Activated CD8-positive, alpha-beta memory T cell treated with anti-CD3 and anti-CD28 coated beads, Interleukin-2, amount 50 U/mL, for 4 hours (primary cell): ENCODE data around the gene TRMT10B.
A peak's percentile ranks its signal among the peaks of the same experiment; 100 is the strongest.
"Not testable (repeated sequence)": the region's sequence is repeated elsewhere in the genome, so short reads cannot be mapped to it uniquely, and the experiment has no call there.

Experiments
- DNase-seq: peaks from one replicate; pipeline ENCODE4 v3.0.0-alpha.2; 2020

TRMT10B gene

GRCh38 chr9:37753489-37754190 is at the start of gene TRMT10B:
Gene TRMT10B, plus strand, starts transcription at chr9:37753805. Its CDS starts 8,127 bp downstream, at chr9:37761932.
- peak; percentile 77 for DNase-seq

- DNase-seq = no peak
Measured at GRCh38 chr9:37705787-37706186, 47.8 kb upstream of the TRMT10B start.

GRCh38 chr9:37706290-37706689 is 47.3 kb upstream of the TRMT10B start:
- DNase-seq = no peak

GRCh38 chr9:37707748-37708147 is 45.9 kb upstream of the TRMT10B start:
- DNase-seq = no peak

GRCh38 chr9:37710046-37710445 is 43.6 kb upstream of the TRMT10B start:
- DNase-seq = no peak

- no peak for DNase-seq
Measured at GRCh38 chr9:37715260-37715659, 38.3 kb upstream of the TRMT10B start.

GRCh38 chr9:37715991-37716505 is 37.6 kb upstream of the TRMT10B start:
- no peak for DNase-seq

- DNase-seq = no peak
Measured at GRCh38 chr9:37719526-37719925, 34.1 kb upstream of the TRMT10B start.

GRCh38 chr9:37727013-37727412 is 26.6 kb upstream of the TRMT10B start:
- DNase-seq = no peak

- DNase-seq = no peak
Measured at GRCh38 chr9:37729499-37729898, 24.1 kb upstream of the TRMT10B start.

GRCh38 chr9:37730256-37730655 is 23.3 kb upstream of the TRMT10B start:
- no peak for DNase-seq

GRCh38 chr9:37730839-37731238 is 22.8 kb upstream of the TRMT10B start:
- no peak for DNase-seq

- no peak for DNase-seq
Measured at GRCh38 chr9:37732086-37732741, 21.4 kb upstream of the TRMT10B start.

GRCh38 chr9:37732952-37733351 is 20.7 kb upstream of the TRMT10B start:
- no peak for DNase-seq

GRCh38 chr9:37739222-37739621 is 14.4 kb upstream of the TRMT10B start:
- no peak for DNase-seq

GRCh38 chr9:37740128-37740527 is 13.5 kb upstream of the TRMT10B start:
- no peak for DNase-seq

GRCh38 chr9:37740631-37741328 is 12.8 kb upstream of the TRMT10B start:
- no peak for DNase-seq

GRCh38 chr9:37745970-37746369 is 7.6 kb upstream of the TRMT10B start:
- DNase-seq = no peak

- DNase-seq = no peak
Measured at GRCh38 chr9:37746448-37747270, 6.9 kb upstream of the TRMT10B start.

GRCh38 chr9:37747271-37747753 is 6.3 kb upstream of the TRMT10B start:
- peak; percentile 55 for DNase-seq

- no peak for DNase-seq
Measured at GRCh38 chr9:37749129-37749528, 4.5 kb upstream of the TRMT10B start.

GRCh38 chr9:37751186-37751585 is 2.4 kb upstream of the TRMT10B start:
- no peak for DNase-seq

- not testable (repeated sequence) for DNase-seq
Measured at GRCh38 chr9:37751704-37752103, 1.9 kb upstream of the TRMT10B start.
